Uterus (tissue), 2 donors: Measurements from ENCODE around the gene ANP32E.
"Not testable (repeated sequence)": the region's sequence is repeated elsewhere in the genome, so short reads cannot be mapped to it uniquely, and the experiment has no call there.

Experiments used
- POLR2A ChIP-seq, 2 donors: fragments of 450-650 bp; IDR thresholded peaks; one replicate each; pipeline ENCODE4 v1.6.1; 2016; ENCODE audit warnings: antibody characterized with exemption in 2 of 2, mild to moderate bottlenecking in 1 of 2, moderate library complexity in 1 of 2
- TF ChIP-seq, protein P1 (sequence below), 4 experiments: fragments of 200-600 bp in 2 of 4; fragments of 450-650 bp in 2 of 4; sonication (generic) in 2 of 4; IDR thresholded peaks; one replicate each; pipeline ENCODE4 v1.5.1; 2016 to 2019; ENCODE audit warnings: antibody characterized with exemption in 4 of 4, mild to moderate bottlenecking in 2 of 4, moderate library complexity in 1 of 4

DNA sequence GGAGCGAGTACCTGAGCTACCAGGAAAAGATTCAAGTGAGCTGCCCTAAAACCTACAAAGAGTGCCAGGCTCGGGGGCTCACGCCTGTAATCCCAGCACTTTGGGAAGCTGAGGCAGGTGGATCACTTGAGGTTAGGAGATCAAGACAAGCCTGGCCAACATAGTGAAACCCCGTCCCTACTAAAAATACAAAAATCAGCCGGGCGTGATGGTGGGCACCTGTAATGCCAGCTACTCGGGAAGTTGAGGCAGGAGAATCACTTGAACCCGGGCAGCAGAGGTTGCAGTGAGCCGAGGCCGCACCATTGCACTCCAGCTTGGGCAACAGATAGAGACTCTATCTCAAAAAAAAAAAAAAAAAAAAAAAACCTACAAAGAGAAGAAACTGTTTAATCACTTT lies 3.0 kb downstream of the ANP32E start:
- TF ChIP-seq, protein P1, sequence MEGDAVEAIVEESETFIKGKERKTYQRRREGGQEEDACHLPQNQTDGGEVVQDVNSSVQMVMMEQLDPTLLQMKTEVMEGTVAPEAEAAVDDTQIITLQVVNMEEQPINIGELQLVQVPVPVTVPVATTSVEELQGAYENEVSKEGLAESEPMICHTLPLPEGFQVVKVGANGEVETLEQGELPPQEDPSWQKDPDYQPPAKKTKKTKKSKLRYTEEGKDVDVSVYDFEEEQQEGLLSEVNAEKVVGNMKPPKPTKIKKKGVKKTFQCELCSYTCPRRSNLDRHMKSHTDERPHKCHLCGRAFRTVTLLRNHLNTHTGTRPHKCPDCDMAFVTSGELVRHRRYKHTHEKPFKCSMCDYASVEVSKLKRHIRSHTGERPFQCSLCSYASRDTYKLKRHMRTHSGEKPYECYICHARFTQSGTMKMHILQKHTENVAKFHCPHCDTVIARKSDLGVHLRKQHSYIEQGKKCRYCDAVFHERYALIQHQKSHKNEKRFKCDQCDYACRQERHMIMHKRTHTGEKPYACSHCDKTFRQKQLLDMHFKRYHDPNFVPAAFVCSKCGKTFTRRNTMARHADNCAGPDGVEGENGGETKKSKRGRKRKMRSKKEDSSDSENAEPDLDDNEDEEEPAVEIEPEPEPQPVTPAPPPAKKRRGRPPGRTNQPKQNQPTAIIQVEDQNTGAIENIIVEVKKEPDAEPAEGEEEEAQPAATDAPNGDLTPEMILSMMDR (IDR thresholded peaks at IDR 0.05): not testable (repeated sequence)
- TF ChIP-seq POLR2A (IDR thresholded peaks at IDR 0.05): not testable (repeated sequence)
